Retinal pigment epithelial cell (primary cell): ENCODE results near the gene CCDC57.

Experiments
- DNase-seq: peaks from one replicate; pipeline ENCODE4 v3.0.0-alpha.2; 2010; ENCODE audit warnings: low read depth
- H3K4me3 ChIP-seq: 2 replicates; pipeline ENCODE4 v1.5.1; 2011; ENCODE audit warnings: mild to moderate bottlenecking, low read length, control low read depth, moderate library complexity
- TF ChIP-seq, protein P1 (sequence below): conservative IDR thresholded peaks from 2 replicates; pipeline ENCODE4 v1.5.1; 2011; ENCODE audit warnings: low read depth, low read length, control low read depth, inconsistent platforms

The CCDC57 gene

DNA sequence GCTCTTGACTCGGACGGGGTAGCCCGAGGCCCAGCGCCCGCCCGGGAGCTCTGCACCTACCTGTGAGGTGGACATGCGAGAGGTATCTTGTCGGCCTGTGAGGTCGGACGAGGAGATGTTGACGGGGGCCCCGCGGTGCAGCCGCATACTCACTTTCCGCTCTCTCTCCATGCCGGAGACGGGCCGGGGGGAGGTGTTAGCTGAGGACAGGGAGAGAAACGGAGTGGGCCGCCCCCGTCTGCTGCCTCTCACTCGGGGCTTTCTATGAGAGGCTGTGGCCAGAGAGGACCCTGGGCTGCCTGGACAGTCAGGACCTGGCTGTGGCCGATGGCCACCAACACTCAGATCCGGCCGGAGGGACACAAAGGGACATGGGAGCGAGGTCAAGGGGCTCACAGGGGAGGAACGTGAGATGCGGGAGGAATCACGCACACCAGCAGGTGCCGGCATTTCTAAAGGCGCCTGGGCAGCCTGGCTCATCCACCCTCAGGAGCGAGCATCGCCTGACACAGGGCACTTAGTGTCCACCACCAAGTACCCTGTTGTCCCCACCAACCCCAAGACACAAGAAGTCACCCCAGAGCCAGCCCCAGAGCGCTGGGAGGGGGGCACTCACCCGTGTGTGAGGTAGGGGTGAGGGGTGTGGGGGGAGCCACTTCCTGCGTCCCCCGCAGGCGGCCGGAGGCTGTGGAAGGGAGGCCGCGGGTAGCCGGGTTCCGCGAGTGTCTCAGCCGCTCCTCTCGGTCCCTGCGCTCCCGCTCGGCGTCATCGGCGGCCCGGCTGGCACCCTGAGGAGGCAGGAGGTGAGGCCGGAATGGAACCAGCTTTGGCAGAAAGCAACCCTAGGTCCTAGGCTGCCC is 36.4 kb upstream of the CCDC57 start:
- TF ChIP-seq, protein P1, sequence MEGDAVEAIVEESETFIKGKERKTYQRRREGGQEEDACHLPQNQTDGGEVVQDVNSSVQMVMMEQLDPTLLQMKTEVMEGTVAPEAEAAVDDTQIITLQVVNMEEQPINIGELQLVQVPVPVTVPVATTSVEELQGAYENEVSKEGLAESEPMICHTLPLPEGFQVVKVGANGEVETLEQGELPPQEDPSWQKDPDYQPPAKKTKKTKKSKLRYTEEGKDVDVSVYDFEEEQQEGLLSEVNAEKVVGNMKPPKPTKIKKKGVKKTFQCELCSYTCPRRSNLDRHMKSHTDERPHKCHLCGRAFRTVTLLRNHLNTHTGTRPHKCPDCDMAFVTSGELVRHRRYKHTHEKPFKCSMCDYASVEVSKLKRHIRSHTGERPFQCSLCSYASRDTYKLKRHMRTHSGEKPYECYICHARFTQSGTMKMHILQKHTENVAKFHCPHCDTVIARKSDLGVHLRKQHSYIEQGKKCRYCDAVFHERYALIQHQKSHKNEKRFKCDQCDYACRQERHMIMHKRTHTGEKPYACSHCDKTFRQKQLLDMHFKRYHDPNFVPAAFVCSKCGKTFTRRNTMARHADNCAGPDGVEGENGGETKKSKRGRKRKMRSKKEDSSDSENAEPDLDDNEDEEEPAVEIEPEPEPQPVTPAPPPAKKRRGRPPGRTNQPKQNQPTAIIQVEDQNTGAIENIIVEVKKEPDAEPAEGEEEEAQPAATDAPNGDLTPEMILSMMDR = no peak
- DNase-seq = no peak
- H3K4me3 ChIP-seq = no peak overlapping the region

DNA sequence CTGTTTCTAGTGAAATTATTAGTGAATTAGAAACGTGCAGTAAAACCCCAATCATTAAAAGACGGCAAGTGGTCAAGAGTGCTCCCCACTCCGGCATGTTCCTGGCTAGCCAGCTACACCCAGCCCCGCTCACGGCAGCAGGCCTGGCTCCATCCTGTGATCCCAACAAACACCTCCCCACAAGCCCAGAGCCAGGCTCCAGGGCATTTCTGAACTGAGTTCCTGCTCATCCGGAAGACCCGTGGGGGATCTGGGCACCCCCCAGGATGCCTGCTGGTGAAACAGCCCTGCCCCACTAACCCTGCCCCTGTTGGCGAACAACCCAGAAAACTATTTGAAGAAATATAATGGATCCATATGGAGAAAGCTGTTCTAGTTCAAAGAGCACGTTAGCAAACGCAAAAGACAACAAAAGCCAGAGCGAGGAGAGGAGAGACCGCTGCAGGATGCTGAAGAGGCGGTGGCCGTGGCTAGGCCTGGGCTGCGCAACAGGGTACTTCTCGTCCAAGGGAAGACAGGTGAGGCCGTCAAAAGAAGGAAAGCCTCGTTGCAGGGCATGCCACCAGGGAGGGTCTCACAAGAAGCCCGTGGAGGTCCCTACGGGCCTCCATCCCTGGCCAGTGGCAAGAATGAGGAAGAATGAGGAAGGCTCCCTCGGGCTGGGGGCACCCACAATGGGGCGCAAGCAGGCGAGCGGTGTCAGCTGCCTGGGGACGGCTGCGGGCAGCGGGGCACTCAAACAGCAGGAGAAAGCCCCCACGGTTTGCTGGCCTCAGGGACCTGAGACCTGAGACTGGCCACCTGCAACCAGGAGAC is 35.4 kb upstream of the CCDC57 start:
- DNase-seq = no peak
- no peak overlapping the region for H3K4me3 ChIP-seq
- TF ChIP-seq, protein P1 = no peak

DNA sequence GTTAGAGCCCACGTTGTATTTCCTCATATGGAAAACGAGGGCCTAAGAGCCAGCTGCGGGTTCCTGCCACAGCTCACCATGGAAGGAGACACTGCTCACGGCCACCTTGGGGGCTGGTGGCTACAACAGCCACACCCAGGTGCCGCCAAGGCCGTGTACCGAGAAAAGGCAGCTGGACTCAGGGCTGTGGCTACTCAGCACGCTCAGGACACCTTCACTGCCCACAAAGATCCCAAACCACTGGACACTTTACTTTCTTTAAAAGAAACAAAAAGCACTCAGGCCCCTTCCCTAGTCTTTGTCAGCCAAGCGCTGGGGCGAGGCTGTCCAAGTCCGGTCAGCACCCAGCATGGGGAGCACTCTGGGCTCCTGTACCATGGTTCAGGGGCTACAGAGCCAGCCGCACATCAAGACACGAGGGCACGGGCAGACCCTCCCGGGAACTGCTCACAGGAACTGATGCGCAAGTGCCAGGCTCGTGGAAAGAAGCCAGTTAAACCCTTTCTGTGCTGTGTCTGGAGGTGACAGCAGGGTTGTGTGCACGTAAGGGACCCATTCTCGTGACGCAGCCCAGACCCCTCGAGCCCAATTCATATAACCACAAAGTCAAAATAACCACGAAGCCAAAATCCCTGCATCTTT is 34.7 kb upstream of the CCDC57 start:
- no peak for DNase-seq
- H3K4me3 ChIP-seq = no peak overlapping the region
- TF ChIP-seq, protein P1 = no peak

DNA sequence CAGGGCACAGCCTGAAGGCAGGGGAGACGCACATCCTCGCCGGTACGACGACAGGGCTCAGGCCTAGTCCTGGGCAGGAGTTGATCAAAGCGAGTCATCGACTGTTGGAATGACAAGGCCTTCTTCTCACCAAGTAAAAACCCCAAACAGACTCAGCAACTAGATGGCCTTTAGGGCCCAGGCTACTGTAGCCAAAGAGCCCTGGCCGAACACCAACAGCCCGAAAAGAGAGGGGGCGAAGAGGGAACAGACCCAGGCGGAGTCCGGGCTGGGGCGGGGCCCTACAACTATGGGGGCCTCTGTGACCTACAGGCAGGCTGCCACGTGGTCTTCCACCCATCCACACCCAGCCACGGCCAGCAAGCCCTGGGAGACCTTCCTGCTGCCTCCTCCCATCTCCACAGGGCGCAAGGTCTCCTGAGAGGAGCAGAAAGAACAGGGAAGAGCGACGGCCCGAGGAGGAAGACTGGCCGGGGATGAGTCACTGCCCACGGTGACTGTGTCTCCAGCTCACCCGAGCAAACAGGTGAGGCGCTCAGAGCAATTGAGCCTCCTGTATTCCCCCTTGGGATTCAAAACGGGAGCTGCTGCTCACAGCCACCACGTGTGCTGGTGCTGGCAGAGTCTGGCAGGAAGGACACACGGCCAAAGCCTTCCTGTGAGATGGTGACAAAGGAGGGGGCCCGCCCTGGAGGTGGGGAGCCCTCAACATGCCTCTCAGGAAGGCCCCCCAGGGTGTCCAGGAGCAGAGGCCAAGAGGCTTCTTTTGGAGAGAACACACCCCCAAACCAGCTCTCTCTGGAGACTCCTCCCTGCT is 33.9 kb upstream of the CCDC57 start:
- DNase-seq = no peak
- TF ChIP-seq, protein P1 = no peak
- H3K4me3 ChIP-seq = no peak overlapping the region

DNA sequence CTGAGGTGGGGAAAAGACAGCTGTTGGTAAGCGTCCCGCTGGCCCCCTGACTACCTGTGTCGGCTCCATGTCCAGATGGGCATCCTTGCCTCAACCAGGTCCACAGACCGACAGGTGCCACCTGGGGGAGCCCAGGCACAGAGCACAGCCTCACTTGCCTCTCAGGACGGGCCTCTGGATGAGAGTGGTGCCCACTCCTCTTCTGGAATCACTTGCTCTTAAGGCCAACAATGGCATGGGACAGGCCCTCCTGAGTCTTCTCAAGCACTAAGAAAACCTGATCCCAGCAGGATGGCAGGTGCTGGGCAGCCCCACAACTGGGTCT is 33.4 kb upstream of the CCDC57 start:
- TF ChIP-seq, protein P1 = no peak
- no peak for DNase-seq
- H3K4me3 ChIP-seq = no peak overlapping the region

DNA sequence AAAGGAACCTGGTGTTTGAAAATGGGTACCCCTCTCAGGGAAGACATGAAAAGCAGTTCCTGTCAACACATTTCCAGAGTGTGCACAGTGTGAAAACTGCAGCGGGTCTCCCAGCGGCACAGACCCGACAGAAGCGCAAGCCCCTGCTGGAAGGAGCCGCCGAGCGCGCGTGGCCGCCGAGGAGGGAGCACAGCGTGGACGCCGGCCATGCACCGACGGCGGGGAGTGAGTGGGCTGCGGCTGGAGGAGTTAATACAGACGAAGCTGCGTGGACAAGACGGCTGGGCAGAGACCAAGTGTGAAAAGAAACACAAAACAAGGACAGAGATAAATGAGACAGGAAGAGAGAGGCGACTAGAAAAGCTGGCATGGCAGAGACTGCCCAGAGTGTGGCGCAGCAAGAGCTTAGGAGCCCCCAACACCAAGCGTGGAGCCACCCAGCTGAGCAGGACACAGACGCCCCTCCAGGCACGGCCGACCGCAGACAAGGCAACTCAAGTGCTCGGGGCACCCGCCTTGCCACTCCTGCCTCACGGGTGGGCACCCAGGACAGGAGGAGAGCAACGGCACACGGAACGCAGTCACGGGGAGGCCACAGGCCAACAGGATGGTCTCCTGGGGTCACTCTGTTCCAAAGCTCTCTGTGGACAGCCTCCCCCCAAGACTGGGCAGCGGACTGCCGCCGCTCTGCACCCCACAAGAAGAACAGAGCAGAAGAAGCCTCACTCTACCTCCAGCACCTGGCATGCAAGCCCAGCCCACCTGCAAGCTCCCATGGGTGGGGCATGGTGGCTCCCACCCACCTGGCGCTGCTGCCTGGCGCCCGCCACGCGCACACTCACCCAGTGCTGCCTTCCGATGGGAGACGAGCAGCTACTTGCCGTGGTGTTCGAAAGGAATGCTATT is 32.7 kb upstream of the CCDC57 start:
- TF ChIP-seq, protein P1 = no peak
- no peak overlapping the region for H3K4me3 ChIP-seq
- no peak for DNase-seq
